Fibroblast of mammary gland (primary cell): Measurements from ENCODE around the gene C6orf47.

Source experiments
- DNase-seq: peaks from one replicate; pipeline ENCODE4 v3.0.0-alpha.2; 2010; ENCODE audit warnings: low read depth
- H3K4me3 ChIP-seq: 2 replicates; pipeline ENCODE4 v1.5.1; 2011; ENCODE audit warnings: low read depth, mild to moderate bottlenecking, low read length, moderate library complexity; ENCODE audit not compliant: control insufficient read depth
- CTCF ChIP-seq: conservative IDR thresholded peaks from 2 replicates; pipeline ENCODE4 v1.5.1; 2011; ENCODE audit warnings: low read depth, low read length, inconsistent platforms; ENCODE audit not compliant: control insufficient read depth, insufficient read depth

C6orf47 gene

GRCh38 chr6:31664790-31665500 is 4.4 kb upstream of the C6orf47 start, which contains the start of gene GPANK1:
TSS of gene GPANK1 (minus strand) at chr6:31664997. CDS start at chr6:31664478, 519 bp downstream.
- H3K4me3 ChIP-seq = peak within 1 kb of the TSS; percentile 93
- DNase-seq = peak; percentile 95
- no peak for TF ChIP-seq CTCF

GRCh38 chr6:31663961-31664789 is 3.6 kb upstream of the C6orf47 start:
- H3K4me3 ChIP-seq = peak overlapping the region; percentile 93
- no peak for TF ChIP-seq CTCF
- peak; percentile 86 for DNase-seq

GRCh38 chr6:31663126-31663960 is 2.8 kb upstream of the C6orf47 start:
- peak overlapping the region; percentile 93 for H3K4me3 ChIP-seq
- peak; percentile 69 for DNase-seq
- TF ChIP-seq CTCF = no peak

- DNase-seq = no peak
- TF ChIP-seq CTCF = no peak
- H3K4me3 ChIP-seq = no peak overlapping the region
Measured at GRCh38 chr6:31662124-31662723, 1.6 kb upstream of the C6orf47 start.

- DNase-seq = no peak
- TF ChIP-seq CTCF = no peak
- peak overlapping the region; percentile 89 for H3K4me3 ChIP-seq
Measured at GRCh38 chr6:31661262-31662123, 915 bp upstream of the C6orf47 start.
